ELR (cell line): ENCODE results near the gene STK24.
A peak's percentile ranks its signal among the peaks of the same experiment; 100 is the strongest.

Experiments
- DNase-seq: peaks from one replicate; pipeline ENCODE4 v3.0.0-alpha.2; 2015; ENCODE audit warnings: low read depth

The STK24 gene

GRCh38 chr13:98489446-98490194 is 87.3 kb downstream of the STK24 start:
- no peak for DNase-seq

GRCh38 chr13:98488736-98489135 is 88.2 kb downstream of the STK24 start:
- no peak for DNase-seq

- no peak for DNase-seq
Observed at GRCh38 chr13:98487522-98487921, 89.4 kb downstream of the STK24 start.

- no peak for DNase-seq
Observed at GRCh38 chr13:98487016-98487415, 89.9 kb downstream of the STK24 start.

GRCh38 chr13:98486412-98486811 is 90.5 kb downstream of the STK24 start:
- DNase-seq: no peak

- DNase-seq: no peak
Observed at GRCh38 chr13:98485561-98485960, 91.3 kb downstream of the STK24 start.

- peak; percentile 99 for DNase-seq
Observed at GRCh38 chr13:98484289-98485219, 92.4 kb downstream of the STK24 start.

- DNase-seq: no peak
Observed at GRCh38 chr13:98483601-98484288, 93.2 kb downstream of the STK24 start.

- DNase-seq: no peak
Observed at GRCh38 chr13:98482476-98483444, 94.1 kb downstream of the STK24 start.

- peak; percentile 61 for DNase-seq
Observed at GRCh38 chr13:98480915-98481877, 95.7 kb downstream of the STK24 start.

GRCh38 chr13:98479496-98480003 is 97.4 kb downstream of the STK24 start:
- DNase-seq: no peak

GRCh38 chr13:98478189-98479129 is 98.4 kb downstream of the STK24 start:
- peak; percentile 84 for DNase-seq

GRCh38 chr13:98476538-98476966 is 100.4 kb downstream of the STK24 start:
- DNase-seq: peak; percentile 98

- DNase-seq: no peak
Observed at GRCh38 chr13:98476106-98476505, 100.8 kb downstream of the STK24 start.

GRCh38 chr13:98475522-98475921 is 101.4 kb downstream of the STK24 start:
- DNase-seq: no peak

GRCh38 chr13:98474761-98475160 is 102.1 kb downstream of the STK24 start:
- no peak for DNase-seq

GRCh38 chr13:98474292-98474691 is 102.6 kb downstream of the STK24 start:
- DNase-seq: no peak

GRCh38 chr13:98473788-98474144 is 103.1 kb downstream of the STK24 start:
- DNase-seq: no peak
